NCI-H345 treated with DMSO at 0.1 percent for 48 hours (cell line): Measurements from ENCODE around the gene ROPN1B.

Source experiments
- DNase-seq: peaks from one replicate; lab custom pipeline; 2025; ENCODE audit not compliant: unreplicated experiment; lab: John Stamatoyannopoulos, UW

The ROPN1B gene

GRCh38 chr3:126026761-126027160 is 57.8 kb downstream of the ROPN1B start:
- DNase-seq, result no peak

GRCh38 chr3:126028096-126028495 is 59.1 kb downstream of the ROPN1B start:
- DNase-seq, result no peak

GRCh38 chr3:126029241-126029640 is 60.3 kb downstream of the ROPN1B start:
- DNase-seq, result no peak

GRCh38 chr3:126030455-126030854 is 61.5 kb downstream of the ROPN1B start:
- no peak for DNase-seq

GRCh38 chr3:126031981-126032471 is 63.0 kb downstream of the ROPN1B start:
- DNase-seq, result no peak
